HCT116 (cell line): ENCODE measurements around the gene USP3. TPM values are rescaled to one million over a fixed set of nuclear protein-coding genes. Genes with fewer than 3 reads are reported as not detected.

Source experiments
- ATAC-seq: fragments of 200-7000 bp; cut with Tn5 transposase; 2 replicates; pipeline ENCODE4 v1.9.1; 2020; ENCODE audit warnings: mild to moderate bottlenecking, moderate library complexity
- BruUV-seq: library from RNA; stranded (reverse); fragments of 400-500 nt; replicated peaks from 2 replicates; lab custom pipeline; 2021; lab: Mats Ljungman, UMichigan
- CTCF ChIA-PET: fragments of 300-600 bp; sonication (Branson Sonifier 250); formaldehyde crosslinking; loops from one replicate; lab custom pipeline; 2021; ENCODE audit warnings: antibody characterized with exemption; lab: Charles Lee
- POLR2A ChIA-PET: fragments of 300-600, 350-600 bp; sonication (Branson Sonifier 250); formaldehyde crosslinking; loops from one replicate; lab custom pipeline; 2021; ENCODE audit warnings: antibody characterized with exemption; lab: Charles Lee
- RAD21 ChIA-PET, 2 experiments: fragments of 300-600 bp; sonication (Branson Sonifier 250); formaldehyde crosslinking; loops; one replicate each; lab custom pipeline; 2023; ENCODE audit warnings: low total read pairs in 2 of 2; ENCODE audit not compliant: uncharacterized antibody in 2 of 2, unreplicated experiment in 2 of 2, low non-redundant PET in 1 of 2; lab: Charles Lee
- DNase-seq: peaks from one replicate; pipeline ENCODE4 v3.0.0-alpha.2; 2010; ENCODE audit warnings: low read depth, low spot score
- H2AFZ ChIP-seq: fragments of 200-600 bp; shearing (Covaris generic), sonication (generic); 2 replicates; pipeline ENCODE4 v1.6.1; 2017; ENCODE audit warnings: low read depth, mixed run types, mixed read lengths, antibody characterized with exemption, low read length; ENCODE audit not compliant: poor library complexity, severe bottlenecking
- H3K27ac ChIP-seq: 2 replicates; pipeline ENCODE4 v1.5.1; 2012; ENCODE audit warnings: low read depth, low read length
- H3K27me3 ChIP-seq: fragments of 200-600 bp; sonication (generic); 2 replicates; pipeline ENCODE4 v1.6.1; 2016; ENCODE audit warnings: mixed run types, low read length, mixed read lengths; ENCODE audit not compliant: insufficient read depth
- H3K36me3 ChIP-seq, 2 experiments: fragments of 200-500 bp in 1 of 2; fragments of 200-600 bp in 1 of 2; sonication (Bioruptor generic) in 1 of 2; sonication (generic) in 1 of 2; 2 replicates each; pipeline versions ENCODE4 v1.5.1 to v1.6.1; 2014 to 2016; ENCODE audit warnings: low read length in 2 of 2, inconsistent platforms in 1 of 2, mixed read lengths in 1 of 2, mixed run types in 1 of 2; ENCODE audit not compliant: insufficient read depth in 2 of 2, control insufficient read depth in 1 of 2
- H3K4me1 ChIP-seq, 2 experiments: fragments of 200-600 bp in 1 of 2; sonication (generic) in 1 of 2; 2 replicates each; pipeline versions ENCODE4 v1.5.1 to v1.6.1; 2012 to 2017; ENCODE audit warnings: low read length in 2 of 2, inconsistent platforms in 1 of 2, mild to moderate bottlenecking in 1 of 2, mixed read lengths in 1 of 2, mixed run types in 1 of 2, moderate library complexity in 1 of 2; ENCODE audit not compliant: insufficient read depth in 2 of 2, control insufficient read depth in 1 of 2
- H3K4me2 ChIP-seq: fragments of 200-600 bp; sonication (generic); 2 replicates; pipeline ENCODE4 v1.6.1; 2017; ENCODE audit warnings: mixed run types, low read length, mixed read lengths
- H3K4me3 ChIP-seq, 2 experiments: fragments of 200-600 bp in 1 of 2; sonication (generic) in 1 of 2; replicated peaks in 1 of 2; 2 replicates each; pipeline ENCODE4 v1.5.1; 2011 to 2016; ENCODE audit warnings: low read length in 2 of 2, control low read depth in 1 of 2, low read depth in 1 of 2, mild to moderate bottlenecking in 1 of 2, mixed read lengths in 1 of 2, mixed run types in 1 of 2
- H3K79me2 ChIP-seq: fragments of 200-600 bp; sonication (generic); 2 replicates; pipeline ENCODE4 v1.6.1; 2017; ENCODE audit warnings: mild to moderate bottlenecking, mixed run types, low read length, moderate library complexity, mixed read lengths; ENCODE audit not compliant: insufficient read depth
- H3K9ac ChIP-seq: fragments of 200-600 bp; sonication (generic); 2 replicates; pipeline ENCODE4 v1.6.1; 2016; ENCODE audit warnings: low read length, mixed read lengths
- H3K9me2 ChIP-seq: fragments of 200-600 bp; sonication (generic), shearing (Covaris generic); 2 replicates; pipeline ENCODE4 v1.6.1; 2017; ENCODE audit warnings: mixed run types, mild to moderate bottlenecking, moderate library complexity; ENCODE audit not compliant: insufficient read depth
- H3K9me3 ChIP-seq, 2 experiments: fragments of 200-500 bp in 1 of 2; fragments of 200-600 bp in 1 of 2; sonication (Bioruptor generic) in 1 of 2; sonication (generic) in 1 of 2; 2 replicates each; pipeline ENCODE4 v1.6.1; 2014 to 2017; ENCODE audit warnings: low read length in 2 of 2, mixed read lengths in 2 of 2, inconsistent platforms in 1 of 2, low read depth in 1 of 2, mild to moderate bottlenecking in 1 of 2, mixed run types in 1 of 2, moderate library complexity in 1 of 2; ENCODE audit not compliant: control insufficient read depth in 1 of 2, insufficient read depth in 1 of 2
- H4K20me1 ChIP-seq: fragments of 200-600 bp; sonication (generic), shearing (Covaris generic); 2 replicates; pipeline ENCODE4 v1.6.1; 2017; ENCODE audit warnings: mixed run types, mild to moderate bottlenecking, moderate library complexity; ENCODE audit not compliant: insufficient read depth
- CEBPB ChIP-seq: IDR thresholded peaks from 2 replicates; pipeline ENCODE4 v1.6.1; 2012; ENCODE audit warnings: low read depth
- ELF1 ChIP-seq: IDR thresholded peaks from 2 replicates; pipeline ENCODE4 v1.6.1; 2012; ENCODE audit warnings: low read depth, borderline replicate concordance
- EZH2 ChIP-seq: fragments of 200-600 bp; sonication (generic); IDR thresholded peaks from 2 replicates; pipeline ENCODE4 v1.6.1; 2017; ENCODE audit warnings: antibody characterized with exemption, mixed run types
- EZH2phosphoT487 ChIP-seq: fragments of 200-600 bp; IDR thresholded peaks from 2 replicates; pipeline ENCODE4 v1.6.1; 2018; ENCODE audit warnings: antibody characterized with exemption, borderline replicate concordance
- FOSL1 ChIP-seq: IDR thresholded peaks from 2 replicates; pipeline ENCODE4 v1.6.1; 2012; ENCODE audit warnings: low read depth
- YY1 ChIP-seq: IDR thresholded peaks from 2 replicates; pipeline ENCODE4 v1.6.1; 2011; ENCODE audit warnings: low read length, low read depth, moderate library complexity, mild to moderate bottlenecking; ENCODE audit not compliant: insufficient replicate concordance; ENCODE audit errors: extremely low read depth
- ZNF274 ChIP-seq: fragments of 200-500 bp; sonication (Bioruptor generic); IDR thresholded peaks from 2 replicates; pipeline ENCODE4 v1.6.1; 2014; ENCODE audit warnings: mild to moderate bottlenecking, low read depth, low read length, inconsistent platforms
- intact Hi-C: fragments of 100-400 bp; cut with micrococcal nuclease; formaldehyde crosslinking; loops from 2 replicates; pipeline ENCODE4 v1.10.0; 2022
- total RNA-seq: library from RNA; stranded (reverse); gene quantifications from one replicate; pipeline ENCODE4 v1.2.1, GENCODE V29; 2021; ENCODE audit not compliant: unreplicated experiment
- TF ChIP-seq, protein P1 (sequence below), 3 experiments: fragments of 200-600 bp in 1 of 3; sonication (generic) in 1 of 3; IDR thresholded peaks in 2 of 3; conservative IDR thresholded peaks in 1 of 3; 2 replicates each; pipeline ENCODE4 v1.5.1; 2012 to 2017; ENCODE audit warnings: low read depth in 2 of 3, low read length in 2 of 3, antibody characterized with exemption in 1 of 3, borderline replicate concordance in 1 of 3, control low read depth in 1 of 3, mild to moderate bottlenecking in 1 of 3, mixed read lengths in 1 of 3, mixed run types in 1 of 3, moderate library complexity in 1 of 3; ENCODE audit not compliant: insufficient read depth in 1 of 3
- TF ChIP-seq, protein P2 (sequence below): IDR thresholded peaks from 2 replicates; pipeline ENCODE4 v1.6.1; 2012
- TF ChIP-seq, protein P3 (sequence below): IDR thresholded peaks from 2 replicates; pipeline ENCODE4 v1.6.1; 2012
- TF ChIP-seq, protein P4 (sequence below): IDR thresholded peaks from 2 replicates; pipeline ENCODE4 v1.6.1; 2012; ENCODE audit warnings: low read depth

USP3 gene
- total RNA-seq, 1 experiment from 2014 or later, result 61.6 TPM

DNA sequence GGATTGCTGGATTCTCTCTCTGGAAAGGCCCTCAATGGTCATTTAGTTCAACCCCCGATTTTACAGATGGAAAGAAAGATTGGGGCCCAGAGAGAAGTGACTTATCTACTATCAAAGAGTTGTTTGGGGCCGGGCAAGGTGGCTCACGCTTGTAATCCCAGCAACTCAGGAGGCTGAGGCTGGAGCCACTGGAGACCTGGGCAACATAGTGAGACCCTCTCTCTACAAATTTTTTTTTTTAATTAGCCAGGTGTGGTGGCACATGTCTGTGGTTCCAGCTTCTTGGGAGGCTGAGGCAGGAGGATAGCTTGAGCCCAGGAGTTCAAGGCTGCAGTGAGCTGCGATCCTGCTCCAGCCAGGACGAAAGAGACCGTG, 5.2 kb upstream of the USP3 start:
- no peaks in the 10 kb centered on the region for H3K27me3 ChIP-seq
- intact Hi-C loops, result no loop called here
- ChIA-PET CTCF (no interaction called here), RAD21 (no interaction called here), POLR2A (no interaction called here)
- no TSS peak for BruUV-seq
- H3K9me2 ChIP-seq, result no peaks in the 10 kb centered on the region
- peaks cover 22 to 46% of the 10 kb centered on the region in 2 experiments for H3K4me1 ChIP-seq
- no peaks in the 10 kb centered on the region for H3K9me3 ChIP-seq
- H3K9ac ChIP-seq, result no peak overlapping the region
- no peaks in the 10 kb centered on the region for H4K20me1 ChIP-seq
- no peak overlapping the region for H3K4me2 ChIP-seq
- H3K79me2 ChIP-seq, result 0 out of 2 replicates have a peak, but pooled peaks cover 3% of the 10 kb centered on the region
- no peak for TF ChIP-seq CEBPB
- TF ChIP-seq ZNF274, result no peak
- TF ChIP-seq, protein P1, sequence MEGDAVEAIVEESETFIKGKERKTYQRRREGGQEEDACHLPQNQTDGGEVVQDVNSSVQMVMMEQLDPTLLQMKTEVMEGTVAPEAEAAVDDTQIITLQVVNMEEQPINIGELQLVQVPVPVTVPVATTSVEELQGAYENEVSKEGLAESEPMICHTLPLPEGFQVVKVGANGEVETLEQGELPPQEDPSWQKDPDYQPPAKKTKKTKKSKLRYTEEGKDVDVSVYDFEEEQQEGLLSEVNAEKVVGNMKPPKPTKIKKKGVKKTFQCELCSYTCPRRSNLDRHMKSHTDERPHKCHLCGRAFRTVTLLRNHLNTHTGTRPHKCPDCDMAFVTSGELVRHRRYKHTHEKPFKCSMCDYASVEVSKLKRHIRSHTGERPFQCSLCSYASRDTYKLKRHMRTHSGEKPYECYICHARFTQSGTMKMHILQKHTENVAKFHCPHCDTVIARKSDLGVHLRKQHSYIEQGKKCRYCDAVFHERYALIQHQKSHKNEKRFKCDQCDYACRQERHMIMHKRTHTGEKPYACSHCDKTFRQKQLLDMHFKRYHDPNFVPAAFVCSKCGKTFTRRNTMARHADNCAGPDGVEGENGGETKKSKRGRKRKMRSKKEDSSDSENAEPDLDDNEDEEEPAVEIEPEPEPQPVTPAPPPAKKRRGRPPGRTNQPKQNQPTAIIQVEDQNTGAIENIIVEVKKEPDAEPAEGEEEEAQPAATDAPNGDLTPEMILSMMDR (IDR thresholded peaks at IDR 0.05 in 2 of 3, conservative IDR thresholded peaks at IDR 0.05 in 1 of 3; ENCODE audit: borderline replicate concordance in 1 of 3, insufficient read depth in 1 of 3, low read depth in 2 of 3, low read length in 2 of 3), result no peak
- TF ChIP-seq ELF1, result no peak
- TF ChIP-seq FOSL1, result no peak
- TF ChIP-seq, protein P2, sequence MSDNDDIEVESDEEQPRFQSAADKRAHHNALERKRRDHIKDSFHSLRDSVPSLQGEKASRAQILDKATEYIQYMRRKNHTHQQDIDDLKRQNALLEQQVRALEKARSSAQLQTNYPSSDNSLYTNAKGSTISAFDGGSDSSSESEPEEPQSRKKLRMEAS, result no peak
- TF ChIP-seq EZH2phosphoT487, result no peak
- TF ChIP-seq, protein P3, sequence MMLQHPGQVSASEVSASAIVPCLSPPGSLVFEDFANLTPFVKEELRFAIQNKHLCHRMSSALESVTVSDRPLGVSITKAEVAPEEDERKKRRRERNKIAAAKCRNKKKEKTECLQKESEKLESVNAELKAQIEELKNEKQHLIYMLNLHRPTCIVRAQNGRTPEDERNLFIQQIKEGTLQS, result no peak
- no peak for TF ChIP-seq EZH2
- no peak for TF ChIP-seq YY1
- TF ChIP-seq, protein P4, sequence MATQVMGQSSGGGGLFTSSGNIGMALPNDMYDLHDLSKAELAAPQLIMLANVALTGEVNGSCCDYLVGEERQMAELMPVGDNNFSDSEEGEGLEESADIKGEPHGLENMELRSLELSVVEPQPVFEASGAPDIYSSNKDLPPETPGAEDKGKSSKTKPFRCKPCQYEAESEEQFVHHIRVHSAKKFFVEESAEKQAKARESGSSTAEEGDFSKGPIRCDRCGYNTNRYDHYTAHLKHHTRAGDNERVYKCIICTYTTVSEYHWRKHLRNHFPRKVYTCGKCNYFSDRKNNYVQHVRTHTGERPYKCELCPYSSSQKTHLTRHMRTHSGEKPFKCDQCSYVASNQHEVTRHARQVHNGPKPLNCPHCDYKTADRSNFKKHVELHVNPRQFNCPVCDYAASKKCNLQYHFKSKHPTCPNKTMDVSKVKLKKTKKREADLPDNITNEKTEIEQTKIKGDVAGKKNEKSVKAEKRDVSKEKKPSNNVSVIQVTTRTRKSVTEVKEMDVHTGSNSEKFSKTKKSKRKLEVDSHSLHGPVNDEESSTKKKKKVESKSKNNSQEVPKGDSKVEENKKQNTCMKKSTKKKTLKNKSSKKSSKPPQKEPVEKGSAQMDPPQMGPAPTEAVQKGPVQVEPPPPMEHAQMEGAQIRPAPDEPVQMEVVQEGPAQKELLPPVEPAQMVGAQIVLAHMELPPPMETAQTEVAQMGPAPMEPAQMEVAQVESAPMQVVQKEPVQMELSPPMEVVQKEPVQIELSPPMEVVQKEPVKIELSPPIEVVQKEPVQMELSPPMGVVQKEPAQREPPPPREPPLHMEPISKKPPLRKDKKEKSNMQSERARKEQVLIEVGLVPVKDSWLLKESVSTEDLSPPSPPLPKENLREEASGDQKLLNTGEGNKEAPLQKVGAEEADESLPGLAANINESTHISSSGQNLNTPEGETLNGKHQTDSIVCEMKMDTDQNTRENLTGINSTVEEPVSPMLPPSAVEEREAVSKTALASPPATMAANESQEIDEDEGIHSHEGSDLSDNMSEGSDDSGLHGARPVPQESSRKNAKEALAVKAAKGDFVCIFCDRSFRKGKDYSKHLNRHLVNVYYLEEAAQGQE, result no peak
- TF ChIP-seq, all 23 proteins: peak for 0
- no peak for DNase-seq
- H3K27ac ChIP-seq, result no peak overlapping the region
- no peaks in the 10 kb centered on the region for H3K36me3 ChIP-seq
- H2AFZ ChIP-seq, result no peak overlapping the region
- ATAC-seq, result no peak
- H3K4me3 ChIP-seq, result no peak overlapping the region
